Measurements from ENCODE around the gene JAK1. TPM values are rescaled to one million over a fixed set of nuclear protein-coding genes. Genes with fewer than 3 reads are reported as not detected.
A peak's percentile ranks its signal among the peaks of the same experiment; 100 is the strongest.

The JAK1 gene
- total and polyA plus RNA-seq, 9 of the 15 experiments (the other 6 are each of a cell fraction or from before 2014, with no cell fraction given): 9.7 to 44.1 (median 42.5) TPM

- TF ChIP-seq NEUROD1 (IDR thresholded peaks at IDR 0.05; ENCODE audit: borderline replicate concordance, low read depth, low read length, partially characterized antibody): no peak
- no peak for TF ChIP-seq ZFX (CRISPR knock-in tag; IDR thresholded peaks at IDR 0.05)
- no peak for TF ChIP-seq ZNF263 (CRISPR knock-in tag; IDR thresholded peaks at IDR 0.05; ENCODE audit: borderline replicate concordance)
- TF ChIP-seq BRF1 (IDR thresholded peaks at IDR 0.05; ENCODE audit: borderline replicate concordance, extremely low read depth, insufficient read length): no peak
- TF ChIP-seq SMAD2 (IDR thresholded peaks at IDR 0.05; ENCODE audit: low read depth, low read length): no peak
- TF ChIP-seq SMARCE1 (IDR thresholded peaks at IDR 0.05): 0 out of 2 replicates have a peak, but pooled peaks have one; percentile 23
- TF ChIP-seq NFE2 (IDR thresholded peaks at IDR 0.05; ENCODE audit: low read depth): peak; percentile 90
- TF ChIP-seq HDAC8 (tag; IDR thresholded peaks at IDR 0.05): no peak
- TF ChIP-seq ZNF780A (CRISPR knock-in tag; IDR thresholded peaks at IDR 0.05): no peak
- TF ChIP-seq EP400 (IDR thresholded peaks at IDR 0.05): no peak
- no peak for TF ChIP-seq EZH2 (IDR thresholded peaks at IDR 0.05; ENCODE audit: borderline replicate concordance, low read depth, low read length)
- TF ChIP-seq GATAD2B (IDR thresholded peaks at IDR 0.05; ENCODE audit: borderline replicate concordance): no peak
- TF ChIP-seq ZNF668 (CRISPR knock-in tag; IDR thresholded peaks at IDR 0.05): no peak
Observed at GRCh38 chr1:64890699-64891447, 75.5 kb downstream of the JAK1 start (continued).

All from K562 (cell line).